Natural killer cell treated with Interleukin-12 subunit alpha and Interleukin-12 subunit beta and Interleukin-15 and Interleukin-18, amount 100 ng/mL, for 72 hours (primary cell): ENCODE data around the gene ADIG. TPM values are rescaled to one million over a fixed set of nuclear protein-coding genes. Genes with fewer than 3 reads are reported as not detected.

Source experiments
- ATAC-seq, 2 donors: fragments of 150-1000 bp; cut with Tn5 transposase in 1 of 2; sonication (Bioruptor Pico), chemical (Tn5 transposase) in 1 of 2; 2 replicates each; pipeline ENCODE4 v1.10.0; 2021
- DNase-seq: peaks from one replicate; pipeline ENCODE4 v3.0.0; 2022; ENCODE audit warnings: low spot score
- H3K27ac Mint-ChIP-seq, 2 donors: 1 replicate in 1 of 2; 2 replicates in 1 of 2; pipeline ENCODE4 v1.8.0; 2022; ENCODE audit warnings: mixed read lengths in 2 of 2, mild to moderate bottlenecking in 1 of 2, moderate library complexity in 1 of 2
- H3K27me3 Mint-ChIP-seq, 2 donors: 1 replicate in 1 of 2; 2 replicates in 1 of 2; pipeline ENCODE4 v1.8.0; 2022; ENCODE audit warnings: mixed read lengths in 2 of 2
- H3K36me3 Mint-ChIP-seq: one replicate; pipeline ENCODE4 v1.8.0; 2022; ENCODE audit warnings: mixed read lengths
- H3K4me1 Mint-ChIP-seq, 2 donors: 1 replicate in 1 of 2; 2 replicates in 1 of 2; pipeline ENCODE4 v1.8.0; 2022; ENCODE audit warnings: low read depth in 2 of 2, mixed read lengths in 2 of 2, mild to moderate bottlenecking in 1 of 2
- H3K4me3 Mint-ChIP-seq: one replicate; pipeline ENCODE4 v1.8.0; 2022; ENCODE audit warnings: mixed read lengths
- H3K9me3 Mint-ChIP-seq: 2 replicates; pipeline ENCODE4 v1.8.0; 2022; ENCODE audit warnings: mixed read lengths
- total RNA-seq, 2 donors: library from RNA; stranded (reverse); gene quantifications; one replicate each; pipeline ENCODE4 v1.2.3, GENCODE V29; 2022

The ADIG gene
- total RNA-seq, 2 donors from 2014 or later = 0.89 TPM; not detected in 1

GRCh38 chr20:38620441-38620840, 39.4 kb downstream of the ADIG start:
- ATAC-seq (no peak), DNase-seq (peak; percentile 10)
- no peaks in the 10 kb centered on the region for H3K4me1 Mint-ChIP-seq
- peaks cover 15 to 32% of the 10 kb centered on the region in 2 donors for H3K27me3 Mint-ChIP-seq
- no peaks in the 10 kb centered on the region for H3K36me3 Mint-ChIP-seq
- H3K9me3 Mint-ChIP-seq = no peaks in the 10 kb centered on the region
- no peak overlapping the region for H3K27ac Mint-ChIP-seq
- no peak overlapping the region for H3K4me3 Mint-ChIP-seq

GRCh38 chr20:38623061-38623460, 42.1 kb downstream of the ADIG start:
- Mint-ChIP-seq H3K36me3 (no peaks in the 10 kb centered on the region), H3K9me3 (no peaks in the 10 kb centered on the region), H3K27me3 (peaks cover 12 to 32% of the 10 kb centered on the region in 2 donors), H3K27ac (no peak overlapping the region), H3K4me1 (no peaks in the 10 kb centered on the region), H3K4me3 (no peak overlapping the region)
- DNase-seq (no peak), ATAC-seq (no peak)

GRCh38 chr20:38624084-38624483, 43.1 kb downstream of the ADIG start:
- H3K27ac Mint-ChIP-seq = no peak overlapping the region
- H3K36me3 Mint-ChIP-seq = no peaks in the 10 kb centered on the region
- DNase-seq (no peak), ATAC-seq (no peak)
- peaks cover 8 to 25% of the 10 kb centered on the region in 2 donors for H3K27me3 Mint-ChIP-seq
- no peaks in the 10 kb centered on the region for H3K4me1 Mint-ChIP-seq
- no peaks in the 10 kb centered on the region for H3K9me3 Mint-ChIP-seq
- no peak overlapping the region for H3K4me3 Mint-ChIP-seq

- Mint-ChIP-seq H3K27me3 (peaks cover 5 to 15% of the 10 kb centered on the region in 2 donors), H3K4me3 (no peak overlapping the region), H3K36me3 (no peaks in the 10 kb centered on the region), H3K9me3 (no peaks in the 10 kb centered on the region), H3K4me1 (no peaks in the 10 kb centered on the region), H3K27ac (no peak overlapping the region)
- ATAC-seq (no peak), DNase-seq (no peak)
Measured at GRCh38 chr20:38625896-38626295, 44.9 kb downstream of the ADIG start.

GRCh38 chr20:38626921-38627659, 46.1 kb downstream of the ADIG start:
- DNase-seq = peak; percentile 45
- Mint-ChIP-seq H3K27me3 (peaks cover 3 to 8% of the 10 kb centered on the region in 2 donors), H3K36me3 (no peaks in the 10 kb centered on the region), H3K4me3 (no peak overlapping the region), H3K9me3 (no peaks in the 10 kb centered on the region), H3K27ac (no peak overlapping the region), H3K4me1 (no peaks in the 10 kb centered on the region)
- peak in 1 of 2 donors; percentile 34 for ATAC-seq

GRCh38 chr20:38628580-38629470, 47.8 kb downstream of the ADIG start:
- H3K27ac Mint-ChIP-seq = no peak overlapping the region
- peaks cover 7 to 8% of the 10 kb centered on the region in 2 donors for H3K27me3 Mint-ChIP-seq
- H3K4me1 Mint-ChIP-seq = peaks cover 0 to 4% of the 10 kb centered on the region in 2 donors
- H3K36me3 Mint-ChIP-seq = no peaks in the 10 kb centered on the region
- H3K9me3 Mint-ChIP-seq = no peaks in the 10 kb centered on the region
- DNase-seq (no peak), ATAC-seq (no peak)
- H3K4me3 Mint-ChIP-seq = no peak overlapping the region

- ATAC-seq (no peak), DNase-seq (no peak)
- peaks cover 8% of the 10 kb centered on the region in 2 donors for H3K27me3 Mint-ChIP-seq
- no peak overlapping the region for H3K27ac Mint-ChIP-seq
- H3K4me1 Mint-ChIP-seq = peaks cover 0 to 4% of the 10 kb centered on the region in 2 donors
- H3K4me3 Mint-ChIP-seq = no peak overlapping the region
- no peaks in the 10 kb centered on the region for H3K36me3 Mint-ChIP-seq
- no peaks in the 10 kb centered on the region for H3K9me3 Mint-ChIP-seq
Measured at GRCh38 chr20:38629979-38630378, 49.0 kb downstream of the ADIG start.

GRCh38 chr20:38630727-38631126, 49.7 kb downstream of the ADIG start:
- no peak for ATAC-seq
- H3K4me1 Mint-ChIP-seq = peaks cover 0 to 4% of the 10 kb centered on the region in 2 donors
- no peak overlapping the region for H3K4me3 Mint-ChIP-seq
- H3K27me3 Mint-ChIP-seq = peaks cover 8 to 9% of the 10 kb centered on the region in 2 donors
- no peak overlapping the region for H3K27ac Mint-ChIP-seq
- no peaks in the 10 kb centered on the region for H3K36me3 Mint-ChIP-seq
- DNase-seq = no peak
- no peaks in the 10 kb centered on the region for H3K9me3 Mint-ChIP-seq

DNA sequence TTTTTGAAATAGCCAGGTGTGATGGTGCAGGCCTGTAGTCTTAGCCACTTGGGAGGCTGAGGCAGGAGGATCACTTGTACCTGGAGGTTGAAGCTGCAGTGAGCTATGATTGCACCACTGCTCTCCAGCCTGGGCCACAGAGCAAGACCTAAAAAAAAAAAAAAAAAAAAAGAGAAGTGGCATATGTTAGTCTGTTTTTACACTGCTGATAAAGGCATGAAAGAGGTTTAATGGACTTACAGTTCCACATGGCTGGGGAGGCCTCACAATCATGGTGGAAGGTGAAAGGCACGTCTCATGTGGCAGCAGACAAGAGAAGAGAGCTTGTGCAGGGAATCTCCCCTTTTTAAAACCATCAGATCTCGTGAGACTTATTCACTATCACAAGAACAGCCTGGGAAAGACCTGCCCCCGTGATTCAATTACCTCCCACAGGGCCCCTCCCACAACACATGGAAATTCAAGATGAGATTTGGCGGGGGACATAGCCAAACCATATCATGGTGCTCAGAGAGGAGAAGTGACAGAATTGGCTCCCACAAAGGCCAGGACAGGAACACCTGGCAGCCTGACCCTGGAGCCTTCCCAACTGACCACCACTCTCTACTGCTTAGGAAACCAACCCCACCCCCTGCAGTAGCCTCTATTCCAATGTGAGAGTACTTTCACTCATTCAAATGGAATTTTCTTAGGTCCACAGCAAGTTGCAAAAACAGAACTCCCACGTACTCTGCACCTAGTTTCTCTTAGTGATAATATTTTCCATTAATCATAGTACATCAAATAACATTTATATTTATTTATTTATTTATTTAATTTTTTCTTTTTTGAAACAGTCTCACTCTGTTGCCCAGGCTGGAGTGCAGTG, 50.4 kb downstream of the ADIG start:
- no peak overlapping the region for H3K27ac Mint-ChIP-seq
- H3K4me3 Mint-ChIP-seq = no peak overlapping the region
- peaks cover 0 to 4% of the 10 kb centered on the region in 2 donors for H3K4me1 Mint-ChIP-seq
- no peaks in the 10 kb centered on the region for H3K36me3 Mint-ChIP-seq
- DNase-seq (no peak), ATAC-seq (no peak)
- H3K9me3 Mint-ChIP-seq = no peaks in the 10 kb centered on the region
- peaks cover 8 to 11% of the 10 kb centered on the region in 2 donors for H3K27me3 Mint-ChIP-seq

GRCh38 chr20:38633577-38634093, 52.6 kb downstream of the ADIG start:
- Mint-ChIP-seq H3K9me3 (no peaks in the 10 kb centered on the region), H3K27me3 (peaks cover 14% of the 10 kb centered on the region in 2 donors), H3K4me3 (no peak overlapping the region), H3K4me1 (peaks cover 0 to 4% of the 10 kb centered on the region in 2 donors), H3K36me3 (no peaks in the 10 kb centered on the region), H3K27ac (no peak overlapping the region)
- DNase-seq (no peak), ATAC-seq (peak; percentile 77 to 80)

DNA sequence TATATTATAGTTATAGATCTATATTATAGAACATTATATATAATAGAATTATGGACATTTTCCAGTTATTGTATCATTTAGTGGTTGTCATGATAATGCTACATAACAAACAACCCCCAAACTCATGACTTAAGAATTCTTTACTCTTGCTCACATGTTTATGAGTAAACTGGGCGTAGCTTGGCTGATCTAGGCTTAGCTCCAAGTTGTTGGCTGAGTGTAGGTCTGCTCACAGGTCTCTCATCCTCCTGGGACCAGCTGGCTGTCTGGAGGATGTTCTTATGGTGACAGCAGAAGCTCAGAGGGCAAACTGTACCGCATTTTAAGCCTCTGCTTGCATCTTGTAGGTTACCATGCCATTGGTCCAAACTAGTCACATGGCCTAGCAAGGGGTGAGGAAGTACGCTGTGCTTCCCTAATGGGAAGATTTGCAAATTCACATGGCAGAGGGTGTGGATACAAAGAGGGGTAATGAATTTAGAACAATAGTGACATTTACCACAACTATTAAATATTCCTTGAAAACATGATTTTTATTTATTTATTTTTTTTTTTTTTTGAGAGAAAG, 54.8 kb downstream of the ADIG start:
- H3K4me1 Mint-ChIP-seq = peaks cover 0 to 4% of the 10 kb centered on the region in 2 donors
- ATAC-seq = no peak

More for the DNA sequence above, 54.8 kb downstream of the ADIG start:
- H3K4me3 Mint-ChIP-seq = no peak overlapping the region
- no peak for DNase-seq
- H3K27ac Mint-ChIP-seq = no peak overlapping the region
- H3K36me3 Mint-ChIP-seq = no peaks in the 10 kb centered on the region
- peaks cover 19 to 20% of the 10 kb centered on the region in 2 donors for H3K27me3 Mint-ChIP-seq
- H3K9me3 Mint-ChIP-seq = no peaks in the 10 kb centered on the region
